Measurements from ENCODE around the gene SPTBN4. TPM values are rescaled to one million over a fixed set of nuclear protein-coding genes. Genes with fewer than 3 reads are reported as not detected.

The SPTBN4 gene
- polyA plus RNA-seq, 1 of the 3 experiments (the other 2 are of a cell fraction), result 3.1 TPM

DNA sequence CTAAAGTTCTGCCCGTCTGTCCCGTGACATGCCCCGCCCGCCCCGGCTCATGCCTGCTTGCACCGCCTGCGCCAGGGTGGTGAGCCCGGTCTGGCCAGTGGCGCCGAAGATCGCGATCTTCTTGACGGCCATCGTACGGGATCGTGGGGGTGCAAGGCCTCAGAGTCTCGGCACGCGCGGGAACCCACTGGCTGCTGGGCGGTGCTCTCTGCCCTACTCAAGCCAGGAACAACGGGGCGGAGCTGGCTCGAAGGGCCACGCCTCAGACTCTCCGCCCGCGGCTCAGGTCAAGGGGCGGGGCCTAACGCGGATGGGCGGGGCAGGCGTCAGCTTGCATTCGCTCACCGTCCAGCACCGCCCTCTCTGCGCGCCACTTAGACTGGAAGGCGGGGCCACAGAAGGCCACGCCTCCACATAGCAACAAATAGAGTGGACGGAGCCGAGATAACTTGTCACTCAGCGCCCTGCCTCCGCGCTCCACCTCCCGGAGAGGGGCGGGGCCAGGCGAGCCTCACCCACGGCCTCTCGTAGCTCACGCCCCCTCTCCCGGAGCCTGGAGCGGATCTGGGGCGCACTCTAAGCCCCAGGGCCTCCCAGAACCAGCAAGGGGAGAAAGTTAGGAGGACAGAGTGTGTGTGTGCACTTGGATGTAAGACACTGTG is 1.1 kb upstream of the SPTBN4 start, which contains the start of gene BLVRB:
Gene BLVRB, minus strand, starts transcription at position 189 of the 662 bp plus-strand sequence. Its CDS starts 57 bp downstream, at position 132.
- POLR2A ChIA-PET, result interaction anchor here (0.5 to 1.6 kb wide), 6 partner anchors 9 to 105 kb away, joined by 3 to 7 read pairs (median 3); partner anchors contain the start of gene SERTAD1
- no peak for TF ChIP-seq FOXM1 (IDR thresholded peaks at IDR 0.05; ENCODE audit: low read depth)
- peak; percentile 59; the same call in 1 of the 2 replicates for TF ChIP-seq POLR2AphosphoS5 (IDR thresholded peaks at IDR 0.05; ENCODE audit: low read depth, low read length)
- TF ChIP-seq SMC3 (IDR thresholded peaks at IDR 0.05; ENCODE audit: low read depth, low read length), result no peak
- TF ChIP-seq FOSL2 (IDR thresholded peaks at IDR 0.05; ENCODE audit: borderline replicate concordance, low read depth), result no peak
- 0 out of 2 replicates have a peak, but pooled peaks have one; percentile 7 for TF ChIP-seq RCOR1 (IDR thresholded peaks at IDR 0.05; ENCODE audit: low read length)
- TF ChIP-seq, protein P1, sequence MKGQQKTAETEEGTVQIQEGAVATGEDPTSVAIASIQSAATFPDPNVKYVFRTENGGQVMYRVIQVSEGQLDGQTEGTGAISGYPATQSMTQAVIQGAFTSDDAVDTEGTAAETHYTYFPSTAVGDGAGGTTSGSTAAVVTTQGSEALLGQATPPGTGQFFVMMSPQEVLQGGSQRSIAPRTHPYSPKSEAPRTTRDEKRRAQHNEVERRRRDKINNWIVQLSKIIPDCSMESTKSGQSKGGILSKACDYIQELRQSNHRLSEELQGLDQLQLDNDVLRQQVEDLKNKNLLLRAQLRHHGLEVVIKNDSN (IDR thresholded peaks at IDR 0.05; ENCODE audit: borderline replicate concordance, low read depth), result no peak
- no peak for TF ChIP-seq YY1 (IDR thresholded peaks at IDR 0.05; ENCODE audit: low read depth)
- TF ChIP-seq TEAD4 (IDR thresholded peaks at IDR 0.05; ENCODE audit: borderline replicate concordance, insufficient read depth), result no peak
- TF ChIP-seq PBX3 (IDR thresholded peaks at IDR 0.05), result peak; percentile 84
- TF ChIP-seq TAF1 (IDR thresholded peaks at IDR 0.05; ENCODE audit: borderline replicate concordance, low read depth, low read length), result 0 out of 2 replicates have a peak, but pooled peaks have one; percentile 28
- no peak for TF ChIP-seq MEF2A (IDR thresholded peaks at IDR 0.05; ENCODE audit: borderline replicate concordance, low read depth)
- TF ChIP-seq MXI1 (IDR thresholded peaks at IDR 0.05; ENCODE audit: low read depth, low read length), result no peak
- peak; percentile 45; the same call in 1 of the 2 replicates for TF ChIP-seq NRF1 (IDR thresholded peaks at IDR 0.05; ENCODE audit: low read depth, low read length)
- no peak for TF ChIP-seq EP300 (IDR thresholded peaks at IDR 0.05; ENCODE audit: borderline replicate concordance in 1 of 2, low read depth in 1 of 2, low read length in 1 of 2)
- no peak for TF ChIP-seq JUND (IDR thresholded peaks at IDR 0.05)
- TF ChIP-seq GABPA (IDR thresholded peaks at IDR 0.05; ENCODE audit: low read depth), result no peak
- no peak for TF ChIP-seq ELF1 (IDR thresholded peaks at IDR 0.05)
- no peak for TF ChIP-seq TCF12 (IDR thresholded peaks at IDR 0.05)
- TF ChIP-seq CHD2 (IDR thresholded peaks at IDR 0.05; ENCODE audit: low read length, partially characterized antibody), result peak; percentile 89
- TF ChIP-seq, protein P2, sequence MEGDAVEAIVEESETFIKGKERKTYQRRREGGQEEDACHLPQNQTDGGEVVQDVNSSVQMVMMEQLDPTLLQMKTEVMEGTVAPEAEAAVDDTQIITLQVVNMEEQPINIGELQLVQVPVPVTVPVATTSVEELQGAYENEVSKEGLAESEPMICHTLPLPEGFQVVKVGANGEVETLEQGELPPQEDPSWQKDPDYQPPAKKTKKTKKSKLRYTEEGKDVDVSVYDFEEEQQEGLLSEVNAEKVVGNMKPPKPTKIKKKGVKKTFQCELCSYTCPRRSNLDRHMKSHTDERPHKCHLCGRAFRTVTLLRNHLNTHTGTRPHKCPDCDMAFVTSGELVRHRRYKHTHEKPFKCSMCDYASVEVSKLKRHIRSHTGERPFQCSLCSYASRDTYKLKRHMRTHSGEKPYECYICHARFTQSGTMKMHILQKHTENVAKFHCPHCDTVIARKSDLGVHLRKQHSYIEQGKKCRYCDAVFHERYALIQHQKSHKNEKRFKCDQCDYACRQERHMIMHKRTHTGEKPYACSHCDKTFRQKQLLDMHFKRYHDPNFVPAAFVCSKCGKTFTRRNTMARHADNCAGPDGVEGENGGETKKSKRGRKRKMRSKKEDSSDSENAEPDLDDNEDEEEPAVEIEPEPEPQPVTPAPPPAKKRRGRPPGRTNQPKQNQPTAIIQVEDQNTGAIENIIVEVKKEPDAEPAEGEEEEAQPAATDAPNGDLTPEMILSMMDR (IDR thresholded peaks at IDR 0.05), result no peak
- no peak for TF ChIP-seq EZH2phosphoT487 (IDR thresholded peaks at IDR 0.05; ENCODE audit: borderline replicate concordance, low read depth)
- TF ChIP-seq MAX (IDR thresholded peaks at IDR 0.05; ENCODE audit: low read depth), result peak; percentile 54
- TF ChIP-seq REST (IDR thresholded peaks at IDR 0.05; ENCODE audit: low read depth, low read length), result no peak
- no peak for TF ChIP-seq NFIC (IDR thresholded peaks at IDR 0.05; ENCODE audit: borderline replicate concordance)
- TF ChIP-seq, protein P3, sequence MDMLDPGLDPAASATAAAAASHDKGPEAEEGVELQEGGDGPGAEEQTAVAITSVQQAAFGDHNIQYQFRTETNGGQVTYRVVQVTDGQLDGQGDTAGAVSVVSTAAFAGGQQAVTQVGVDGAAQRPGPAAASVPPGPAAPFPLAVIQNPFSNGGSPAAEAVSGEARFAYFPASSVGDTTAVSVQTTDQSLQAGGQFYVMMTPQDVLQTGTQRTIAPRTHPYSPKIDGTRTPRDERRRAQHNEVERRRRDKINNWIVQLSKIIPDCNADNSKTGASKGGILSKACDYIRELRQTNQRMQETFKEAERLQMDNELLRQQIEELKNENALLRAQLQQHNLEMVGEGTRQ (IDR thresholded peaks at IDR 0.05; ENCODE audit: borderline replicate concordance, low read depth, low read length), result no peak
- no peak for TF ChIP-seq RFX5 (IDR thresholded peaks at IDR 0.05; ENCODE audit: low read length)

More for the DNA sequence above, 1.1 kb upstream of the SPTBN4 start, which contains the start of gene BLVRB:
- H3K9ac ChIP-seq, result peak within 1 kb of the TSS; percentile 74
- CTCF ChIA-PET, result interaction anchor here (0.7 to 4.4 kb wide), 14 partner anchors 12 to 169 kb away, joined by 3 to 49 read pairs (median 8); partner anchors contain the start of gene LTBP4
- peak within 1 kb of the TSS; percentile 61 to 79 for H3K4me3 ChIP-seq (ENCODE audit: low read depth in 2 of 2, low read length in 1 of 2)
- peaks cover 5 to 17% of the 10 kb centered on the region in 2 experiments; a peak in 3 of 4 replicates for H3K4me1 ChIP-seq (ENCODE audit: control insufficient read depth in 1 of 2, insufficient read depth in 2 of 2, low read depth in 1 of 2, low read length in 1 of 2)
- peak within 1 kb of the TSS; percentile 98 for H2AFZ ChIP-seq (ENCODE audit: low read depth)
- H3K4me2 ChIP-seq, result peak within 1 kb of the TSS; percentile 91
- H3K9me2 ChIP-seq, result no peaks in the 10 kb centered on the region
- H3F3A ChIP-seq (replicated peaks; ENCODE audit: insufficient read depth), result peaks cover 14% of the 10 kb centered on the region
- no peaks in the 10 kb centered on the region for H3K9me3 ChIP-seq
- peak within 1 kb of the TSS; percentile 3 to 79; a peak in 3 of 4 replicates for H3K27ac ChIP-seq (ENCODE audit: low read depth in 2 of 2, low read length in 1 of 2)
- no peaks in the 10 kb centered on the region for H4K20me1 ChIP-seq (ENCODE audit: insufficient read depth)
- DNase-seq, result peak; percentile 97
- H3K79me2 ChIP-seq (ENCODE audit: insufficient read depth), result no peaks in the 10 kb centered on the region; the same call in 1 of the 2 replicates
- WGBS (ENCODE audit: low lambda C conversion rate), result under 1% methylated on average over 28 of the region's 54 CpGs
- no peaks in the 10 kb centered on the region for H3K27me3 ChIP-seq (ENCODE audit: insufficient read depth)
- H3K36me3 ChIP-seq (replicated peaks in 1 of 2; ENCODE audit: control insufficient read depth in 1 of 2, insufficient read depth in 2 of 2, low read length in 1 of 2), result no peaks in the 10 kb centered on the region
